Heart right ventricle (tissue), 16 donors: Measurements from ENCODE around the gene NT5M. TPM values are rescaled to one million over a fixed set of nuclear protein-coding genes. Genes with fewer than 3 reads are reported as not detected.

Experiments
- ATAC-seq, 8 donors: fragments of 200-7000 bp; cut with Tn5 transposase; one replicate each; pipeline ENCODE4 v1.9.1; 2020; ENCODE audit warnings: mild to moderate bottlenecking in 8 of 8, moderate library complexity in 8 of 8, moderate number of reproducible peaks in 1 of 8
- DNase-seq, 2 donors: peaks; one replicate each; pipeline ENCODE4 v3.0.0-alpha.2; 2020
- H3K27ac ChIP-seq, 10 donors: fragments of 200-600 bp; sonication (generic) in 2 of 10; one replicate each; pipeline versions ENCODE4 v1.5.0 to v1.8.0; 2020 to 2022; ENCODE audit warnings: mild to moderate bottlenecking in 3 of 10
- H3K27me3 ChIP-seq, 7 donors: fragments of 200-600 bp; one replicate each; pipeline ENCODE4 v1.8.0; 2021 to 2022; ENCODE audit warnings: mild to moderate bottlenecking in 2 of 7
- H3K36me3 ChIP-seq, 9 donors: fragments of 200-600 bp; sonication (generic) in 1 of 9; one replicate each; pipeline versions ENCODE4 v1.5.0 to v1.8.0; 2020 to 2022; ENCODE audit warnings: mild to moderate bottlenecking in 2 of 9
- H3K4me1 ChIP-seq, 9 donors: fragments of 200-600 bp; sonication (generic) in 1 of 9; one replicate each; pipeline versions ENCODE4 v1.5.0 to v1.8.0; 2020 to 2022; ENCODE audit warnings: mild to moderate bottlenecking in 4 of 9
- H3K4me3 ChIP-seq, 10 donors: fragments of 200-600 bp; sonication (generic) in 2 of 10; one replicate each; pipeline versions ENCODE4 v1.5.0 to v1.8.0; 2020 to 2022; ENCODE audit warnings: mild to moderate bottlenecking in 7 of 10, moderate library complexity in 2 of 10
- H3K9me3 ChIP-seq, 11 donors: fragments of 200-600 bp in 10 of 11; sonication (generic) in 2 of 11; one replicate each; pipeline versions ENCODE4 v1.5.0 to v1.8.0; 2013 to 2022; ENCODE audit warnings: mild to moderate bottlenecking in 2 of 11, control low read depth in 1 of 11, moderate library complexity in 1 of 11
- CTCF ChIP-seq, 9 donors: fragments of 200-600 bp; sonication (generic) in 2 of 9; IDR thresholded peaks; one replicate each; pipeline versions ENCODE4 v1.5.0 to v1.8.0; 2021 to 2022; ENCODE audit warnings: antibody characterized with exemption in 9 of 9, mild to moderate bottlenecking in 5 of 9, moderate library complexity in 1 of 9
- whole genome bisulfite sequencing, 2 donors: extraction: QIAGEN DNeasy Blood & Tissue Kit; methylation state at CpG; one replicate each; pipeline ENCODE4 v1.1.7; 2013; ENCODE audit warnings: inconsistent platforms in 1 of 2; 5-methylcytosine and 5-hydroxymethylcytosine counted together
- intact Hi-C, 10 donors: fragments of 100-400 bp; cut with DNase I; formaldehyde crosslinking; loops; one replicate each; pipeline versions ENCODE4 v1.11.1 to v1.14.2; 2022
- polyA plus RNA-seq, 2 donors: library from polyadenylated mRNA; stranded (reverse); fragments of 200-250 nt; gene quantifications; one replicate each; pipeline ENCODE4 v1.2.3, GENCODE V29; 2013
- total RNA-seq, 10 donors: library from RNA; stranded (reverse); fragmentation: NEBNext Ultra II Directional in 3 of 10; extraction: Animal tissue kit (Norgen Biotek cat#: 25700) in 3 of 10; gene quantifications; one replicate each; pipeline versions ENCODE4 v1.2.1 to v1.2.4, GENCODE V29; 2021 to 2023
- donor health status: Arrhythmogenic right ventricular cardiomyopathy.
- donor health status: ischemic (EF 13 %, LVEDD 7.1; RV severe dilation, severe dysfunction).
- donor health status: healthy with polysubstance abuse.
- donor health status: DM: no; HTN: yes; CAD: no.
- donor health status: DM: no; HTN: no; CAD: no.
- donor health status: ischemic (EF 25% LVEDD 6.9; RV normal size, moderate dysfunction).
- donor health status: ischemic (EF 25% LVEDD 5.7; RV mildly dilated, moderate dysfunction).
- donor health status: healthy.
- donor health status: DM: yes; HTN: yes; CAD: no.
- donor health status: Ischemic cardiomyopathy.
- donor health status: ischemic (EF 35%, LVEDD 5.7; RV mildly dilated, moderate dysfunction).
- donor health status: nonischemic (EF 11% LVEDD 7.7; RV severe dilation, severe dysfunction).
- donor health status: DM: yes; HTN: yes; CAD: no.
- donor health status: PGD.
- donor health status: ischemic (EF 29% LVEDD 5.4; RV normal size, mild dysfunction).
- donor health status: nonischemic (EF 23%, LVEDD 6.1; RV moderate dilation, normal function).

The NT5M gene
- total and polyA plus RNA-seq, 12 donors: 4.9 to 15.8 (median 9.8) TPM

- Histone ChIP-seq H3K4me3 (no peak overlapping the region), H3K27me3 (no peaks in the 10 kb centered on the region), H3K27ac (peak overlapping the region in 9 of 10 donors; percentile 26 to 73 (median 66)), H3K4me1 (peaks cover 4 to 27% (median 15%) of the 10 kb centered on the region in 9 donors), H3K36me3 (no peaks in the 10 kb centered on the region), H3K9me3 (peaks cover 0 to 27% (median 5%) of the 10 kb centered on the region in 11 donors)
- DNase-seq (peak; percentile 45 to 50), ATAC-seq (peak; percentile 55 to 82 (median 72))
- intact Hi-C loops: loop anchor here in 2 of 10 donors (5.0 kb wide), 2 partner anchors 55 to 60 kb away; no protein-coding TSS in a partner anchor
- TF ChIP-seq CTCF (IDR thresholded peaks at IDR 0.05): no peak
- WGBS, 2 donors: 56 to 74% methylated on average over 12 of the region's 12 CpGs
These were observed 58.8 kb downstream of the NT5M start for GRCh38 chr17:17361867-17362539.

GRCh38 chr17:17362540-17362930 is 59.4 kb downstream of the NT5M start:
- Histone ChIP-seq H3K4me1 (peaks cover 4 to 33% (median 15%) of the 10 kb centered on the region in 9 donors), H3K27me3 (no peaks in the 10 kb centered on the region), H3K4me3 (no peak overlapping the region), H3K9me3 (peaks cover 0 to 27% (median 5%) of the 10 kb centered on the region in 11 donors), H3K27ac (peak overlapping the region in 8 of 10 donors; percentile 26 to 73 (median 67)), H3K36me3 (no peaks in the 10 kb centered on the region)
- DNase-seq (no peak), ATAC-seq (no peak)
- WGBS, 2 donors: 95 to 96% methylated on average over 7 of the region's 7 CpGs
- intact Hi-C loops: loop anchor here in 2 of 10 donors (5.0 kb wide), 2 partner anchors 55 to 60 kb away; no protein-coding TSS in a partner anchor
- TF ChIP-seq CTCF (IDR thresholded peaks at IDR 0.05): no peak

- intact Hi-C loops: loop anchor here in 2 of 10 donors (5.0 kb wide), 2 partner anchors 54 to 59 kb away; no protein-coding TSS in a partner anchor
- TF ChIP-seq CTCF (IDR thresholded peaks at IDR 0.05): no peak
- DNase-seq (no peak), ATAC-seq (peak in 2 of 8 donors; percentile 1 to 29)
- H3K9me3 ChIP-seq: peaks cover 0 to 27% (median 5%) of the 10 kb centered on the region in 11 donors
- 67 to 72% methylated on average over 7 to 8 of the region's 8 CpGs for WGBS, 2 donors
- H3K27me3 ChIP-seq: no peaks in the 10 kb centered on the region
- peak overlapping the region in 9 of 10 donors; percentile 35 to 75 (median 57) for H3K27ac ChIP-seq
- no peak overlapping the region for H3K4me3 ChIP-seq
- H3K4me1 ChIP-seq: peaks cover 4 to 36% (median 15%) of the 10 kb centered on the region in 9 donors
- H3K36me3 ChIP-seq: no peaks in the 10 kb centered on the region
These were observed 60.6 kb downstream of the NT5M start for GRCh38 chr17:17363638-17364337.

GRCh38 chr17:17364338-17364667 is 61.1 kb downstream of the NT5M start:
- Histone ChIP-seq H3K27me3 (no peaks in the 10 kb centered on the region), H3K4me3 (no peak overlapping the region)
- no peak for DNase-seq

More at GRCh38 chr17:17364338-17364667, 61.1 kb downstream of the NT5M start:
- peaks cover 0 to 23% (median 5%) of the 10 kb centered on the region in 11 donors for H3K9me3 ChIP-seq
- ATAC-seq: peak in 5 of 8 donors; percentile 2 to 51 (median 36)
- 34 to 35% methylated on average over 11 of the region's 11 CpGs for WGBS, 2 donors
- TF ChIP-seq CTCF (IDR thresholded peaks at IDR 0.05): no peak
- intact Hi-C loops: loop anchor here in 2 of 10 donors (5.0 kb wide), 2 partner anchors 53 to 58 kb away; no protein-coding TSS in a partner anchor
- peaks cover 4 to 36% (median 15%) of the 10 kb centered on the region in 9 donors for H3K4me1 ChIP-seq
- H3K36me3 ChIP-seq: no peaks in the 10 kb centered on the region
- peak overlapping the region in 9 of 10 donors; percentile 35 to 75 (median 57) for H3K27ac ChIP-seq
